ENCODE results near the gene SLC41A2.
A peak's percentile ranks its signal among the peaks of the same experiment; 100 is the strongest.
"Not testable (repeated sequence)": the region's sequence is repeated elsewhere in the genome, so short reads cannot be mapped to it uniquely, and the experiment has no call there.

Gene SLC41A2

GRCh38 chr12:104958001-104958804, at the start of gene SLC41A2:
TSS of gene SLC41A2 (minus strand) at chr12:104958290. CDS start at chr12:104928527, 29,763 bp downstream.
- DNase-seq: peak; percentile 84

GRCh38 chr12:105001476-105001875, 43.4 kb upstream of the SLC41A2 start:
- DNase-seq: no peak

GRCh38 chr12:104999347-104999685, 41.2 kb upstream of the SLC41A2 start:
- no peak for DNase-seq

- no peak for DNase-seq
Observed at GRCh38 chr12:104998423-104999346, 40.6 kb upstream of the SLC41A2 start.

GRCh38 chr12:104997541-104997940, 39.5 kb upstream of the SLC41A2 start:
- DNase-seq: no peak

- no peak for DNase-seq
Observed at GRCh38 chr12:104994336-104994735, 36.2 kb upstream of the SLC41A2 start.

GRCh38 chr12:104991565-104992128, 33.6 kb upstream of the SLC41A2 start:
- DNase-seq: no peak

GRCh38 chr12:104990950-104991349, 32.9 kb upstream of the SLC41A2 start:
- DNase-seq: no peak

- peak; percentile 88 for DNase-seq
Observed at GRCh38 chr12:104986022-104986941, 28.2 kb upstream of the SLC41A2 start, which contains the start of gene NOPCHAP1. TSS of gene NOPCHAP1 (plus strand) at chr12:104986316. CDS start at chr12:104986353, 37 bp downstream.

GRCh38 chr12:104985206-104985605, 27.1 kb upstream of the SLC41A2 start:
- no peak for DNase-seq

GRCh38 chr12:104977688-104978087, 19.6 kb upstream of the SLC41A2 start:
- not testable (repeated sequence) for DNase-seq

- no peak for DNase-seq
Observed at GRCh38 chr12:104976703-104977102, 18.6 kb upstream of the SLC41A2 start.

GRCh38 chr12:104975587-104976343, 17.7 kb upstream of the SLC41A2 start:
- DNase-seq: peak; percentile 81

- DNase-seq: peak; percentile 86
Observed at GRCh38 chr12:104974626-104975290, 16.7 kb upstream of the SLC41A2 start.

GRCh38 chr12:104973250-104973649, 15.2 kb upstream of the SLC41A2 start:
- no peak for DNase-seq

- DNase-seq: no peak
Observed at GRCh38 chr12:104971306-104971705, 13.2 kb upstream of the SLC41A2 start.

GRCh38 chr12:104969343-104969742, 11.3 kb upstream of the SLC41A2 start:
- DNase-seq: no peak

- DNase-seq: no peak
Observed at GRCh38 chr12:104966677-104967076, 8.6 kb upstream of the SLC41A2 start.

- no peak for DNase-seq
Observed at GRCh38 chr12:104964856-104965205, 6.7 kb upstream of the SLC41A2 start.

GRCh38 chr12:104964167-104964855, 6.2 kb upstream of the SLC41A2 start:
- no peak for DNase-seq
